Keratinocyte (primary cell): ENCODE data around the gene L3MBTL3. TPM values are rescaled to one million over a fixed set of nuclear protein-coding genes. Genes with fewer than 3 reads are reported as not detected.

Experiments used
- DNase-seq: peaks from one replicate; pipeline ENCODE4 v3.0.0-alpha.2; 2011; ENCODE audit warnings: low read depth, missing footprints, low spot score
- FAIRE-seq: peaks from 2 replicates; lab custom pipeline; 2011; peaks lifted over from hg19 to GRCh38; lab: Jason Lieb, UNC
- H2AFZ ChIP-seq: 2 replicates; pipeline ENCODE4 v1.6.0; 2012; ENCODE audit warnings: low read length, control low read depth, inconsistent platforms; ENCODE audit not compliant: control insufficient read depth
- H3K27ac ChIP-seq: 2 replicates; pipeline ENCODE4 v1.5.1; 2011; ENCODE audit warnings: low read length; ENCODE audit not compliant: control insufficient read depth, insufficient read depth
- H3K27me3 ChIP-seq: 3 replicates; pipeline ENCODE4 v1.6.0; 2011; ENCODE audit warnings: low read length; ENCODE audit not compliant: control insufficient read depth, insufficient read depth; ENCODE audit errors: extremely low read depth
- H3K36me3 ChIP-seq, 2 experiments: 2 replicates in 1 of 2; 3 replicates in 1 of 2; pipeline ENCODE4 v1.5.1; 2011; ENCODE audit warnings: low read length in 2 of 2, mild to moderate bottlenecking in 1 of 2; ENCODE audit not compliant: control insufficient read depth in 2 of 2, insufficient read depth in 2 of 2; ENCODE audit errors: extremely low read depth in 1 of 2
- H3K4me1 ChIP-seq: 3 replicates; pipeline ENCODE4 v1.5.1; 2011; ENCODE audit warnings: low read length; ENCODE audit not compliant: control insufficient read depth, insufficient read depth; ENCODE audit errors: extremely low read depth
- H3K4me2 ChIP-seq: 3 replicates; pipeline ENCODE4 v1.6.0; 2011; ENCODE audit warnings: low read depth, low read length; ENCODE audit not compliant: control insufficient read depth, insufficient read depth; ENCODE audit errors: extremely low read depth
- H3K4me3 ChIP-seq, 3 experiments: fragments of 200-600 bp in 1 of 3; sonication (generic) in 1 of 3; 2 replicates in 2 of 3; 3 replicates in 1 of 3; pipeline ENCODE4 v1.5.1; 2011 to 2016; ENCODE audit warnings: low read length in 3 of 3, mild to moderate bottlenecking in 3 of 3, control low read depth in 2 of 3, inconsistent platforms in 1 of 3, low read depth in 1 of 3, mixed read lengths in 1 of 3, mixed run types in 1 of 3, moderate library complexity in 1 of 3; ENCODE audit not compliant: control insufficient read depth in 2 of 3, insufficient read depth in 2 of 3; ENCODE audit errors: extremely low read depth in 1 of 3
- H3K79me2 ChIP-seq: 2 replicates; pipeline ENCODE4 v1.6.0; 2012; ENCODE audit warnings: low read length; ENCODE audit not compliant: control insufficient read depth, insufficient read depth
- H3K9ac ChIP-seq: 3 replicates; pipeline ENCODE4 v1.6.0; 2011; ENCODE audit warnings: low read length; ENCODE audit not compliant: control insufficient read depth, insufficient read depth; ENCODE audit errors: extremely low read depth
- H3K9me1 ChIP-seq: 3 replicates; pipeline ENCODE4 v1.6.0; 2011; ENCODE audit warnings: low read length; ENCODE audit not compliant: control insufficient read depth, insufficient read depth; ENCODE audit errors: extremely low read depth
- H3K9me3 ChIP-seq: 2 replicates; pipeline ENCODE4 v1.5.1; 2012; ENCODE audit warnings: low read depth, low read length; ENCODE audit not compliant: control insufficient read depth
- H4K20me1 ChIP-seq: 3 replicates; pipeline ENCODE4 v1.6.0; 2011; ENCODE audit warnings: low read length; ENCODE audit not compliant: control insufficient read depth, insufficient read depth; ENCODE audit errors: extremely low read depth
- CTCF ChIP-seq, 3 experiments: IDR thresholded peaks in 1 of 3; conservative IDR thresholded peaks in 1 of 3; optimal IDR thresholded peaks in 1 of 3; 2 replicates in 2 of 3; 3 replicates in 1 of 3; pipeline versions ENCODE3 to v1.5.1; 2011; ENCODE audit warnings: low read length in 3 of 3, mild to moderate bottlenecking in 3 of 3, moderate library complexity in 2 of 3, control low read depth in 1 of 3, inconsistent platforms in 1 of 3; ENCODE audit not compliant: insufficient read depth in 2 of 3; ENCODE audit errors: extremely low read depth in 1 of 3
- EZH2 ChIP-seq: IDR thresholded peaks from one replicate; pipeline ENCODE4 v1.6.1; 2012; ENCODE audit warnings: inconsistent platforms, mild to moderate bottlenecking, low read length, moderate library complexity
- dilution Hi-C: fragments of 300-500 bp; cut with MboI; formaldehyde crosslinking; loops from one replicate; pipeline ENCODE4 v1.7.0; 2020; ENCODE audit warnings: low sequenced_read_pairs; ENCODE audit not compliant: extremely low pct_ligation_motif_present
- polyA plus RNA-seq, 5 experiments: library from polyadenylated mRNA; depleted of rRNA in 3 of 5; stranded (reverse) in 3 of 5; stranded (forward) in 1 of 5; unstranded in 1 of 5; fragments of >200 nt; gene quantifications; 1 replicate in 1 of 5; 2 replicates in 3 of 5; 3 replicates in 1 of 5; pipeline versions ENCODE4 v1.2.1 to v1.2.3, GENCODE V29; 2011 to 2012; ENCODE audit warnings: missing spikeins in 2 of 5, low read depth in 1 of 5, low replicate concordance in 1 of 5

L3MBTL3 gene
- polyA plus RNA-seq, 1 donor (not counting 4 experiments of a cell fraction or from before 2014, with no cell fraction given), result 16.6 TPM

GRCh38 chr6:130018744-130019325 lies 454 bp downstream of the L3MBTL3 start:
- H3K79me2 ChIP-seq, result peaks cover 22% of the 10 kb centered on the region
- FAIRE-seq, result no peak
- peak overlapping the region; percentile 84 to 96 (median 92) for H3K4me3 ChIP-seq
- H3K9ac ChIP-seq, result peak overlapping the region; percentile 85
- no peaks in the 10 kb centered on the region for H4K20me1 ChIP-seq
- peak overlapping the region; percentile 76 for H3K27ac ChIP-seq
- dilution Hi-C loops, result no loop called here
- DNase-seq, result no peak
- no peaks in the 10 kb centered on the region for H3K9me1 ChIP-seq
- TF ChIP-seq EZH2 (no peak), CTCF (optimal IDR thresholded peaks at IDR 0.05 in 1 of 3, IDR thresholded peaks at IDR 0.05 in 1 of 3, conservative IDR thresholded peaks at IDR 0.05 in 1 of 3; ENCODE audit: extremely low read depth in 1 of 3, insufficient read depth in 2 of 3, low read length in 3 of 3) (no peak)
- peak overlapping the region; percentile 95 for H3K4me2 ChIP-seq
- H3K4me1 ChIP-seq, result peaks cover 9% of the 10 kb centered on the region
- H3K9me3 ChIP-seq, result no peaks in the 10 kb centered on the region
- no peaks in the 10 kb centered on the region for H3K27me3 ChIP-seq
- H3K36me3 ChIP-seq, result no peaks in the 10 kb centered on the region
- peak overlapping the region; percentile 89 for H2AFZ ChIP-seq

- H3K9me1 ChIP-seq, result no peaks in the 10 kb centered on the region
- peak overlapping the region; percentile 63 for H3K27ac ChIP-seq
- dilution Hi-C loops, result no loop called here
- no peak for DNase-seq
- H3K27me3 ChIP-seq, result no peaks in the 10 kb centered on the region
- H3K4me1 ChIP-seq, result peaks cover 9% of the 10 kb centered on the region
- peak overlapping the region; percentile 85 for H3K9ac ChIP-seq
- no peaks in the 10 kb centered on the region for H4K20me1 ChIP-seq
- peak overlapping the region; percentile 81 for H2AFZ ChIP-seq
- peak overlapping the region; percentile 30 for H3K4me2 ChIP-seq
- peak overlapping the region; percentile 79 to 84 (median 82) for H3K4me3 ChIP-seq
- FAIRE-seq, result no peak
- no peaks in the 10 kb centered on the region for H3K9me3 ChIP-seq
- peaks cover 22% of the 10 kb centered on the region for H3K79me2 ChIP-seq
- TF ChIP-seq EZH2 (no peak), CTCF (optimal IDR thresholded peaks at IDR 0.05 in 1 of 3, IDR thresholded peaks at IDR 0.05 in 1 of 3, conservative IDR thresholded peaks at IDR 0.05 in 1 of 3; ENCODE audit: extremely low read depth in 1 of 3, insufficient read depth in 2 of 3, low read length in 3 of 3) (no peak)
- no peaks in the 10 kb centered on the region for H3K36me3 ChIP-seq
These were observed 1.1 kb downstream of the L3MBTL3 start for GRCh38 chr6:130019326-130020072.
